GM12891 (cell line): ENCODE results near the gene FAM50A.
"Not testable (repeated sequence)": the region's sequence is repeated elsewhere in the genome, so short reads cannot be mapped to it uniquely, and the experiment has no call there.

ENCODE experiments used
- POLR2A ChIP-seq: IDR thresholded peaks from 2 replicates; pipeline ENCODE4 v1.6.1; 2011; ENCODE audit warnings: low read depth, low read length, control low read depth
- POLR2AphosphoS5 ChIP-seq: IDR thresholded peaks from 2 replicates; pipeline ENCODE4 v1.6.1; 2011; ENCODE audit warnings: low read depth, low read length, control low read depth
- POU2F2 ChIP-seq: IDR thresholded peaks from 2 replicates; pipeline ENCODE4 v1.6.1; 2011; ENCODE audit warnings: low read depth, mild to moderate bottlenecking, control low read depth, low read length, moderate library complexity
- SPI1 ChIP-seq: IDR thresholded peaks from 2 replicates; pipeline ENCODE4 v1.6.1; 2011; ENCODE audit warnings: low read depth, low read length, control low read depth
- TAF1 ChIP-seq: IDR thresholded peaks from 2 replicates; pipeline ENCODE4 v1.6.1; 2011; ENCODE audit warnings: low read depth, low read length, control low read depth

DNA sequence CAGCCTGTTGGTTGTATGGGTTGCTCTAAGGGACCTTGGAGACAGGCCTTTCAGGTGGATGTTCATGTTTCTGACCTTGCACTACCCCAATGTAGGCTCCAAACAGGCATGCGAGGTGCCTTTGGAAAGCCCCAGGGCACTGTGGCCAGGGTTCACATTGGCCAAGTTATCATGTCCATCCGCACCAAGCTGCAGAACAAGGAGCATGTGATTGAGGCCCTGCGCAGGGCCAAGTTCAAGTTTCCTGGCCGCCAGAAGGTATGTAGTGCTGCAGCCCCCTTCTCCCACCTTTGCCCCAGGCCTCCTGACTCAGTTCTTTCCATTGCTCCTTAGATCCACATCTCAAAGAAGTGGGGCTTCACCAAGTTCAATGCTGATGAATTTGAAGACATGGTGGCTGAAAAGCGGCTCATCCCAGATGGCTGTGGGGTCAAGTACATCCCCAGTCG is 43.5 kb upstream of the FAM50A start:
- not testable (repeated sequence) for TF ChIP-seq POLR2A, TAF1, POLR2AphosphoS5, SPI1, POU2F2
